HG03095 (cell line): ENCODE measurements around the gene FBXO8.
"Not testable (repeated sequence)": the region's sequence is repeated elsewhere in the genome, so short reads cannot be mapped to it uniquely, and the experiment has no call there.

Experiments used
- ATAC-seq: cut with Tn5 transposase; IDR thresholded peaks from one replicate; pipeline ENCODE4 v1.9.1; 2021; ENCODE audit warnings: moderate library complexity; ENCODE audit not compliant: unreplicated experiment

Gene FBXO8, protein sequence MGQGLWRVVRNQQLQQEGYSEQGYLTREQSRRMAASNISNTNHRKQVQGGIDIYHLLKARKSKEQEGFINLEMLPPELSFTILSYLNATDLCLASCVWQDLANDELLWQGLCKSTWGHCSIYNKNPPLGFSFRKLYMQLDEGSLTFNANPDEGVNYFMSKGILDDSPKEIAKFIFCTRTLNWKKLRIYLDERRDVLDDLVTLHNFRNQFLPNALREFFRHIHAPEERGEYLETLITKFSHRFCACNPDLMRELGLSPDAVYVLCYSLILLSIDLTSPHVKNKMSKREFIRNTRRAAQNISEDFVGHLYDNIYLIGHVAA

DNA sequence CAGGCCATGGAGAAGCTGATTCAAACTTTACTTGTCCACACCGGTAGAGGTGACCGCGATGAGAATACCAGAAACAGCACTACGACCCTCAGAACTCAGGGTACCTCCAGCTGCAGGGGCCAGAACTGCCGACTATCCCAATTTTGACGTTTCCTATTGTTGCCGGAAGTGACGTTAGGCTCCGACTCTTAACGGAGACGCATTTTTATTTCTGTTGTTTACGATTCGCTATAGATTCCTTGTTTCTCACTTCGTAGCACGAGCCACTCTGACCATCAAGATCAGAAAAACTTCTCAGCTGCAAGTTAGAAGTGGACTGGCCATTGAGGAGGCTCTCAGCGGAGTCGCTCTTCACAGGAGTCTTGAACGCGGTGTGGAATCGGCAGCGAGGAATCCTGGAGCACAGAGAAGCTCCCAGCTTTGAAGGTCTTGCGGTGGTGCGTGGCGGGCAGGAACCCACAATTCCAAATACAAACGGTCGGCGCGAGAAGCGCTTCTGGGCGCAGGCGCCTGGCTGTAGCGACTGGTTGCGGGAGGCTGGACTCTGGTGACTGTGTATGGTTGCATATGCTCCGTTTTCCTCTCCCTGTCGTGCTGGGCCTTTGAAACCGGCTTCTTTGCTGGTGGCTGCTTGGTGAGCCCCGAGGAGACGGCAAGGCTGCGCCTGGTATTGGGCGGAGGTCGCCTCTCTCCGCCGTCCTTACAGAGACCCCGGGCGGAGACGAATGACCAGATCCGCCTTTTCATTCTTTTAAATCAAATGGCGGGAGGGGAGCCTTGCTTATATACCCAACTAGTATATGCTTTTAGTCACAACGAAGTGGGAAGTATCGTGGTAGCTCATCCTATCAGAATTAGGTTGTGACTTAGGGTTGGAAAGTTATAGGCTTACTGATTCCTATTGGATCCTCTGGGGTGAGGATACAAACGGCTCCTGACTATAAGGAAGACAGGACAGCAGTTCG, at the start of gene FBXO8, which contains the start of gene CEP44:
Gene FBXO8, minus strand, starts transcription at position 161 of the 965 bp plus-strand sequence. CDS start 20,575 bp downstream, outside the sequence.
Gene CEP44, plus strand, starts transcription at position 405 of the 965 bp plus-strand sequence. CDS start 15,211 bp downstream, outside the sequence.
- peak; percentile 48 for ATAC-seq

DNA sequence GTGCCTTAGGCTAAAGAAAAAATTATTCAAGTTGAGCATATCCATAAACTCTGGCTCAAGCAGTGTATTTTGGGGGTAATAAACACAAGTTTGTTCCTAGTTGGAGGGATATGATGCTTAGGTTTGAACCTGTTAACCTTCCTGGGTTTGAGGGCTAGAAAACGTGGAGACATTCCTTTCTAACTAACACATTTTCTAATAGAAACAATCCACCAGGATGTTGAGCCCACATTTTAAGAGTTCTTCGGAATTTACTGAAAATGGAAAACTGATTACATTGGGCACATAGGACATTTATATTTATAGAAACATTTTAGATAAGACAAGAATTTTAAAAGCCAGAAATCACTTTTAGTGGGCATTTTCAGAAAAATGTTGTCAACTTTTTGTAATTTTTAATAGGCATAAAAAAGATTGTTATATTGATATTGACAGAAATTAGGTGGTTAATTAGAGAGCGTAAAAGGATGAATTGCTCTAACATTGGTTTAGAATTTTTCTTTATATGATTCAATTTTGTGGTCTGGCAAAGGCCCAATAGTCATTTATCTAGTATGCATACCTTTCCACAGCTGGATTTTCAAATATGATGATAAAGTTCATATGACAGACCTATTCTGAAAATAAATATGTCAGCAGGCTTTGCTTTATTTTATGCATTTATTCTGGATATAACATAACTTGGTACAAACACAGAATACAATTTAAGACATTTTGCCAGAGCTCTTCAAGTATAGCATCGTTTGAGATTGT, 49.5 kb upstream of the FBXO8 start:
- no peak for ATAC-seq

DNA sequence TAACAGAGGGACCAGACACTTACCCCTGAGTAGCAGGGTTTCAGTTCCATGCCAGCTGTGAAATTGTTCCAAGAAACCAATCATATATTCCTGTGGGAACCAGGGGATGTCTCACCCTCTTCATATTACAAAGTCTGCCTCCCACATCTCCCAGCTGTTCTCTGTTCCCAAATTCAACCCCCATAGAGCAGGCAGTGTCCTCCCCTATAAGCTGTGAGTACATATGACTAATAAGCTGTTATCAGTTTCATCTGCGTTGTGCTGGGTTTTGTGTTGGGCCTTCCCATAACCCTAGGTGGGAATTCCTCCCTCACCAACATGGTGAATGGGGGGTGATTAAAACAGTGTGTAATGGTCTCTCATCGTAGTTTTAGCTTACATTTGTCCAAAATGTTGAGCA, 41.3 kb upstream of the FBXO8 start:
- no peak for ATAC-seq

DNA sequence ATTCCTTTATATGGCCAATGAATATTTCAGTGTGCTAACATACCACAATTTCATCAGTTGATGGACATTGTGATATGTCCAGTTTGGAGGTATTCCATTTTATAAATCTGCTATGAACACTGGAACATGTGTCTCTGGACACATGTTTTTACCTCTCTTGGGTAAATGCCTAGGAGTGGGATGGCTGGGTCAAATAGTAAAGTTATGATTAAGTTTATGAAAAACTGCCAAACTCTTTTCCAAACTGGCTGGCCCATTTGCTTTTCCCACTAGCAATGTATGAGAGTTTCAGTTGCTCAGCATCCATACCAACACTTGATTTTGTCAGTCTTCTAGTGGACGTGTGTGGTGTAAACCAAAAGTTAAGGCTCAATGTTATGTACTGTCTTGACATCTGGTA, 40.8 kb upstream of the FBXO8 start:
- no peak for ATAC-seq

DNA sequence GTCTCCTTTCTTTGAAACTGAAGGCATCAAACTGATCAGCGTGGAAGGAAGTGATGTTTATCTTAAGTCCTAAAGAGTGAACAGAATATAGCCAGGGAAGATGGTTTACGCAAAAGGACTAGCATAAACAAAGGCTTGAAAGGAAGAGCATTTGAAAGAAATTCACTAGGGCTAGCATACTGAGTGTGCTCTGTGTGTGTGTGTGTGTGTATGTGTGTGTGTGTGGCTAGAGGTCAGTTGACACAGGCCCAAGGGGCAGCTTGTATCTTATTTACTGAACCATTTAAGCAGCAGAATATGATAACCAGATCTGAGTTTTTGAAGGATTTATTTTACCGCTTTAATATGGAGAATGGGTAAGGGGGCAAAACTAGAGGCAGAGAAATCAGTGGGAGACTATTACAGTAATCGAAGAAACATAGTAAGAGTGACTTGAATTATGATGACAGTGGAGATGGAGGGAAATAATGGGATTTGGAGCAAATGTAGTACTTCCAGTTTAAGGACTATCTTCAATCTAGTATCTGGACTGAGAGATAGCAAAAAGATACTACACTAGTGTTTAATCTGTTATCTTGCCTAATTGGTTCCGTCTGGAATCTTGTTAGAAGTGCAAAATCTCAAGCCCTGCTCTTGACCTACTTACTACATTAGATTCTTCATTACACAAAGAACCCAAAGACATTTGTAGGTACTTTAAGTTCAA, 37.2 kb upstream of the FBXO8 start:
- no peak for ATAC-seq

DNA sequence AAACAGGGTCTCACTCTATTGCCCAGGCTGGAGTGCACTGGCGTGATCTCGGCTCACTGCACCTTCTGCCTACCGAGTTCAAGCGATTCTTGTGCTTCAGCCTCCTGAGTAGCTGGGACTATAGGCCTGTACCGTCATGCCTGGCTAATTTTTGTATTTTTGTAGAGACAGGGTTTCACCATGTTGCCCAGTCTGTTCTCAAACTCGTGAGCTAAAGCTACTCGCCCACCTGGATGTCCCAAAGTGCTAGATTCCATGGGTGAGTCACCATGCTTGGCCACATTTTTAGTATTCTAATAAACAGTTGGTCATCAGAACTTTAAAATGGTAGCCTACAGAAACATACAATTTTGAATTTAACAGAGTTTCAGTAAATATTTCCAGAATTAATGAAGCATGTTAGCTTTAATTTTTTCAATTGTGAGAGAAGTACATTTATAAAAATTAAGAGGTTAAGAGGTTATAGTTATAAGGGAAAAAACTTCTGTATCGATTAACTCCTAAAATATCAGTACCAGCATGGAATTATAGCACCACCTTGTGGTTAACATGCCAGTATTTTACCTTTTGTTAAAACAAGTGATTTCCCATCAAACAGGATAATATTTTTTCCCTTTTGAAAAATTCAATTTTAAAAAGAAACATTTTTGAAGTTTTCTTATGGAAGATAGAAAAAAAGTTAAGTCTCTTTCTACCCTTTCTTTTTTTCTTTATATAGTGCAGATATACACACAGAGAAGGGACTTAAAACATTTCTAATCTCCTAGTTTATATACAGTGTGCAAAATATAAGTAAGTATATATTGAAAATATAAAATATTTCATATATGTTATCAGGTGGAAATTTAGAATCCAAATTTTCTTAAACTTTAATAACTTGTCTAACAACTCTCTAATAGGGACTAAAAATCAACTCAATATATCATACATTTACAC, 35.6 kb upstream of the FBXO8 start:
- ATAC-seq = no peak

DNA sequence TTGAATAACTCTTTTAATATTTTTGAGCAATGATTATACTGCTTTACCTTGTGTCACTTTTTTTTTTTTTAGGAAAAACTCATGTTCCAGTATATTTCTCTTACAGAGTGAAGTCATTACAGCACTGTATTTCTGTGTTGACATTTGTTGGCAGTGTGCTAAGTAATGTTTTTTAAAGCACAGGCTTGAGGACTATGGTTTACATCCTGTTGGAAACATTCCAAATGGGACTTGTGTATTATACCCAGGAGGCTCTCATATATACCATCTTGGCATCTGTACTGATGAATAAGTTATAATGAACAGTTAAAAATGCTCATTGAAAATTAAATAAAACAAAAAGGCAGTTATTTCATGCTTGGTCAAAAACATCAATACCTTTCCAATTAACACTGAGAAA, 34.1 kb upstream of the FBXO8 start:
- no peak for ATAC-seq

DNA sequence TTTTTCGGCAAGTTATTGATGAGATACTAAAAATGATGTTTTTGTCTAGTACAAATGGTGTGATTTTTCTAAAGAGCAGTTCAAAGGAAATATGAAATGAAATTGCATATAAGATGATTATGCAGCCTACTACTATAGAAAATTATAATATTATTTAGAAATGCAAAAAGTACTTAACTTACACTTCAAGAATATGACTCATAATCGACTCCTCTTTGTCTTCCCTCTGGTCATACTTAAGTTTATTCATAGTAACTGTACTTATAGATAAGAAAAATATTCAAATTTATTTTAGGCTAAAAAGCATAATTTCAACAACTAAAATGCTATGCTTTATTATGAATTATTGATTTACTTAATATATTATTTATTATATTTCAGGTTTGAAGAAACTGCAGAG, 33.5 kb upstream of the FBXO8 start:
- ATAC-seq = no peak

DNA sequence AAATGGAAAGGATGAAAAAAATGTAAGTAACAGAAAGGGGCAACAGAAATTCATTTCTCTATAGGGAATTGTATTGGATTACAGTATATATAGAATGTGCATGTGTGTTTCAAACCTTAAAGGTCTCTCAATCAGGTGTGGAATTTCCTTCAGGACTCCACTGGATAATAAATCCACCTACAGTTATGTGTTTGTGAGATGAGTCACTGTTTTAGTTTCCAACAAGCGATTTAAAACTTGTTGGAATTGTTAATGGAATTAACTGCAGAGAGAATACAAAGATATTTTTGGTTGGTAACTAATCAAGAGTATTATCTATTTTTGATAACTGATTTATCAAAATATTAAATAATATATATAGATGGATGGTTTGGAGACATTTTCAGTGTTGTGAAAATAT, 33.1 kb upstream of the FBXO8 start:
- no peak for ATAC-seq

DNA sequence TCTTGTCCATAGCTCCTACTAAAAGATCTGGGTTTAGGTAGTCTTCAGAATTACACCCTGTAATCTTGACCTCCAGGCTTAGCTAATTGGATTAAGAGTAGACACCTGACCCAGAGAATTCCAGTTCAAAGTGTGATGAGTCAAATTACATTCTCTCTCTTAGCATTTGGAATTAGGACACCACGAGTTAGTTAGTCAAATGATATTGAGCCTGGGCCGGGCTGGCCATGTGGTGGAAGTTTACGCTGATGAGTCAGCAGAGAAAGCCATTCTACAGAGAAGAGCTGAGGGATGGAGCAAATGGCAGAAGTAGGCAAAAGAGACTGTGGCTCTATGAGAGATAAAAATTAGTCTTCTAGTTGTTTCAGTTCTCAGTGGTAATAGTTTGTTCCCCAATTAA, 31.3 kb upstream of the FBXO8 start:
- ATAC-seq = no peak

DNA sequence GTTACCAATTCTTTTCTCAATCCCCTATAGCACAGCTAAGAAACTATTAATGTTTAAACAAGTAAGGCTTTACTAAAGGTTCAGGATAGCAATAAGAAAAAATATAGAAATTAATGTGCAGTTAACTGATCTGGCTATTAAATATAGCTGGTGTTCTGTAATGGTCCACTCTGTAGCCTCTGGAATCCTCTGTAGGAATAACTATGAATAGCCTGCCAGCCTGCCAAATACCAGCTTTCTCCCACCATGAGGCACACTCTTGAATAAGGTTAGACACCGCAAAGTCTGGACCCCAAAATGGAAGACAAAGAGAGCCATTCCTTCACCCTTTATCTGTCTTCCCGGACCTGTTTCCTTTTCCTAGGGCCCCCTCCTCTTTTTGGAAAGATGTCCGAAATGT, 30.8 kb upstream of the FBXO8 start:
- ATAC-seq = no peak

DNA sequence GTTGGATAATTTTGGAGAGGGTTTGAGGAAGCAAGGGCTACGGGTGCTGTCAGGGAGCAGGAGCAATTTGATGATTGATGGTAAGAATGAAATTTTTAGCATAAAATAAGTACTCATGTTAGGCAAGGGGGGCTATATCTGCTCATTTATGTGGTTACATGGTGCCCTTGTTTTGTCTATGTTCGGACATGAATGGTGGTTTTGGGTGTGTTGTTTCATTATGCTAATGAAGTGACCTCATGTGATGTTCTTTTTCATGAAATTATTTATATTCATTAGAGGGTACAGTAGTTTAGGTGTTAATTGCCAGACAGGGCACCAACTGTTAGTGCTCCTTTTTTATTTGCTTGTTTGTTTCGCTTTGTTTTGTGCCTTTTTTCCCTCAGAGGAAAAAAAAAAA, 29.5 kb upstream of the FBXO8 start:
- no peak for ATAC-seq

DNA sequence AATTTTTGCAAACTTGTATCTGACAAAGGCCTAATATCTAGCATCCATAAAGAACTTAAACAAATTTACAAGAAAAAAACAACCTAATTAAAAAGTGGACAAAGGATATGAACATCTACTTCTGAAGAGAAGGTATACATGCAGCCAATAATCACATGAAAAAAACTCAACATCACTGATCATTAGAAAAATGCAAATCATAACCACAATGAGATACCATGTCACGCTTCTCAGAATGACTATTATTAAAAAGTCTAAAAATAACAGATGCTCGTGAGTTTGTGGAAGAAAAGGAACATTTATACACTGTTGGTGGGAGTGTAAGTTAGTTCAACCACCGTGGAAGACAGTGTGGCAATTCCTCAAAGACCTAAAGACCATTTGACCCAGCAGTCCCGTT, 24.2 kb upstream of the FBXO8 start:
- ATAC-seq = no peak

DNA sequence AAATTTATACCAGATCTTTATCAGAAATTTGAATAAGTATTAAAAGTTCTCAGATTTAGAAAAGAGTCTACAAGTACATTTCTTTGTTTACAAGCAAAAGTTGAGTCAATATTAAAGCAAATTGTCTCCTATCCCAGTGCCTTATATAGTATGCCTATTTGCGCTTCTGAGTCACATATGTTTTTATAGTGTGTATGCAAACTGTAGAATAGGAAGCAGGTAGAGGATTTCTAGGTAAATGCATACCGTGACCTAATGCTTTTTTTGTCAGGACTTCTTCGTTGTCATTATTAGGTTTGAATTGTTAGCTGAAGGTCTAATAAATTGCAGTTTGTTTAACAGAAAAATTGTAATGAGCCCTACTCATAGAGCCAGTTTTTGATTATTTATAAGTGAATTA, 22.5 kb upstream of the FBXO8 start:
- no peak for ATAC-seq

DNA sequence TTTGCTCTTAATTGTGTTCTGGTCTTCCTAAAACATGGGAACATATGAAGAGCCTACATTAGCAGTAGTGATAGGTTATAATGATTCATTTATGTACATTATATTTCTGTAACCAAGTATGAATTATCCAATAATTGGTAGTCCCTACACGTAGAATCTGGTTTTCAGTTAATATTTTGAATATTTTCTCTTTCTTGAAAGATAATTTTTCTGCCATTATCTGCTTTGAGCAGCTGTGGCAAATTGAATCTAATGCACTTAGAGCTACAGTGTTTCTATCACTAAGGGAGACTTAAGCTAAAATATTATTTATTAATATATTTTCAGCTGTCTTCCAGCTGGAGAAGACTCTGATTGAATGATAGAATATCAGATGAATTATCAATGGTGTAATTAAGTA, 21.2 kb upstream of the FBXO8 start:
- no peak for ATAC-seq

DNA sequence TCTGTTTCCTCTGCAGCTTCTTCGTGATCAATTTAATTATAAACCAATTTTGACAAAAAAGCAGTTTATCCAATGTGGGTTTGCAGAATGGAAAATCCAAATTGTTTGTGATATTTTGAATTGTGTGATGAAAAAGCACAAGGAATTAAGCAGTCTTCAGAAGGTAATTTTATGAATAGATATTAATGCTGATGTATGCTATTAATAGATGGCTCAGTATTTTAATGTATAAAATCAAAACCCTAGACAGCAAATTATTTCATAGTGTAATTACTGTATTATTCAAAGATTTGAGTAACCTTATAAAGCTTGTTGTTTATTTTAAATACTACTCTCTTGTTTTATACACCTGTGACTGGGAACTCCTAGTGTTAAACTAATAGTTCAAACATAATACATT, 20.2 kb upstream of the FBXO8 start:
- no peak for ATAC-seq

DNA sequence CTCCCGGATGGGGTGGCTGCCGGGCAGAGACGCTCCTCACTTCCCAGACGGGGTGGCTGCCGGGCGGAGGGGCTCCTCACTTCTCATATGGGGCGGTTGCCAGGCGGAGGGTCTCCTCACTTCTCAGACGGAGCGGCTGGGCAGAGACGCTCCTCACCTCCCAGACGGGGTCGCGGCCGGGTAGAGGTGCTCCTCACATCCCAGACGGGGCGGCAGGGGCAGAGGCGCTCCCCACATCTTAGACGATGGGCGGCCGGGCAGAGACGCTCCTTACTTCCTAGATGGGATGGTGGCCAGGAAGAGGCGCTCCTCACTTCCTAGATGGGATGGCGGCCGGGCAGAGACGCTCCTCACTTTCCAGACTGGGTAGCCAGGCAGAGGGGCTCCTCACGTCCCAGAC, 11.7 kb upstream of the FBXO8 start:
- ATAC-seq = not testable (repeated sequence)

DNA sequence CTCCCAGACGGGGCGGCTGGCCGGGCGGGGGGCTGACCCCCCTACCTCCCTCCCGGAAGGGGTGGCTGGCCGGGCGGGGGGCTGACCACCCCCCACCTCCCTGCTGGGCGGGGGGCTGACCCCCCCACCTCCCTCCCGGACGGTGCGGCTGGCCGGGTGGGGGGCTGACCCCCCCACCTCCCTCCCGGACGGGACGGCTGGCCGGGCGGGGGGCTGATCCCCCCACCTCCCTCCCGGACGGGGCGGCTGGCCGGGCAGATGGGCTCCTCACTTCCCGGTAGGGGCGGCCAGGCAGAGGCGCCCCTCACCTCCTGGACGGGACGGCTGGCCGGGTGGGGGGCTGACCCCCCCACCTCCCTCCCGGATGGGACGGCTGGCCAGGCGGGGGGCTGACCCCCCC, 11.2 kb upstream of the FBXO8 start:
- not testable (repeated sequence) for ATAC-seq

DNA sequence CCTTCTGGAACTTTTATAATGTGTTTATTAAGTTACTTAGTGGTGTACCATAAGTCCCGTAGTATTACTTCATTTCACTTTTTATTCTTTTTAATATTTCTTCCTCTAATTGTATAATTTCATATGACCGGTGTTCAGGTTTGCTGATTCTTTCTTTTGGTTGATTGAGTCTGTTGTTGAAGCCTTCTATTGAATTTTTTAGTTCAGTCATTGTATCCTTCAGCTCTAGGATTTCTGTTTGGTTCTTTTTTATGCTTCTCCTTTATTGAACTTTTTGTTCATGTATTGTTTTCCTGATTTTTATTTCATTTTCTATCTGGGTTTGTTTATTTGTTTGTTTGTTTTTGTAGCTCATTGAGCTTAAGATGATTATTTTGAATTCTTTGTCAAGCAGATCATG, 9.0 kb upstream of the FBXO8 start:
- no peak for ATAC-seq

DNA sequence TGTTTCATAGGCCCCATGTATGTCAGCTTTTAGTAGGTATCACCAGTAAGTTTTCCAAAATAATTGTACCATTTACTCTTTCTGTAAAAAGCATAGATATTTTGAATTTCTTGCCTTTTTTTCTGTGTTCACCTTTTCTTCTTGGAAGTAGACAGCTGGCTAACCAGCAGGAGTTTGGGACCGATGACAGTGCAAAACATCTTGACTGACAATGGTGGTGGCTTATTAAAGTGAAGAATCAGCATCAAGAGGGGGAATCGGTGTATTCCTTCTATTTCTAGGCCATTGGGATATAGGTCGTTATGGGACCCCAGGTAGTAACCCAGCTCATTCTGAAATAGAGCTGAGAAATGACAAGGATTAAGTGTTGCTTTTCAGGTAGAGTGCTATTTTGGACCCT, 3.4 kb upstream of the FBXO8 start:
- ATAC-seq = no peak
